ENCODE measurements around the gene FEZF1.

FEZF1 gene

GRCh38 chr7:122256046-122256445, 48.5 kb downstream of the FEZF1 start:
- no peak for FAIRE-seq
- no peak for DNase-seq (ENCODE audit: insufficient read length, low spot score)
- TF ChIP-seq SPI1 (IDR thresholded peaks at IDR 0.05; ENCODE audit: low read depth, low read length) = no peak
- no peak for TF ChIP-seq POU2F2 (IDR thresholded peaks at IDR 0.05; ENCODE audit: low read depth, low read length)
- no peak for TF ChIP-seq POLR2A (IDR thresholded peaks at IDR 0.05; ENCODE audit: low read depth, low read length)
- TF ChIP-seq PAX5 (IDR thresholded peaks at IDR 0.05; ENCODE audit: insufficient read depth, low read length, severe bottlenecking) = no peak
- TF ChIP-seq TAF1 (IDR thresholded peaks at IDR 0.05; ENCODE audit: low read depth, low read length) = no peak
- TF ChIP-seq POLR2AphosphoS5 (IDR thresholded peaks at IDR 0.05; ENCODE audit: low read depth, low read length) = no peak

- no peak for DNase-seq (ENCODE audit: insufficient read length, low spot score)
- TF ChIP-seq POLR2A (IDR thresholded peaks at IDR 0.05; ENCODE audit: low read depth, low read length) (no peak), TAF1 (IDR thresholded peaks at IDR 0.05; ENCODE audit: low read depth, low read length) (no peak), SPI1 (IDR thresholded peaks at IDR 0.05; ENCODE audit: low read depth, low read length) (no peak), PAX5 (IDR thresholded peaks at IDR 0.05; ENCODE audit: insufficient read depth, low read length, severe bottlenecking) (no peak), POU2F2 (IDR thresholded peaks at IDR 0.05; ENCODE audit: low read depth, low read length) (no peak), POLR2AphosphoS5 (IDR thresholded peaks at IDR 0.05; ENCODE audit: low read depth, low read length) (no peak)
- FAIRE-seq = no peak
Observed at GRCh38 chr7:122255454-122255853, 49.1 kb downstream of the FEZF1 start.
